Thyroid gland (tissue), 4 donors: ENCODE data around the gene AMER2. TPM values are rescaled to one million over a fixed set of nuclear protein-coding genes. Genes with fewer than 3 reads are reported as not detected.

ENCODE experiments used
- DNase-seq, 2 donors: peaks; one replicate each; pipeline ENCODE4 v3.0.0-alpha.2; 2019
- H3K27ac ChIP-seq, 3 donors: fragments of 200-600 bp; sonication (generic); 1 replicate in 2 of 3; 2 replicates in 1 of 3; pipeline ENCODE4 v1.5.1; 2016 to 2019; ENCODE audit warnings: mild to moderate bottlenecking in 1 of 3, moderate library complexity in 1 of 3
- H3K27me3 ChIP-seq: fragments of 200-600 bp; sonication (generic); one replicate; pipeline ENCODE4 v1.5.1; 2019
- H3K36me3 ChIP-seq, 2 donors: fragments of 200-600 bp; sonication (generic); one replicate each; pipeline ENCODE4 v1.5.1; 2016 to 2019
- H3K4me1 ChIP-seq, 2 donors: fragments of 200-600 bp; sonication (generic); one replicate each; pipeline ENCODE4 v1.5.1; 2017 to 2019
- H3K4me3 ChIP-seq, 3 donors: fragments of 200-600 bp; sonication (generic); replicated peaks in 1 of 3; 1 replicate in 2 of 3; 2 replicates in 1 of 3; pipeline ENCODE4 v1.5.1; 2016; ENCODE audit warnings: mild to moderate bottlenecking in 1 of 3
- H3K9me3 ChIP-seq: fragments of 200-600 bp; sonication (generic); one replicate; pipeline ENCODE4 v1.5.1; 2017
- CTCF ChIP-seq, 6 experiments: fragments of 200-600 bp in 3 of 6; fragments of 450-650 bp in 3 of 6; sonication (generic) in 3 of 6; IDR thresholded peaks; one replicate each; pipeline ENCODE4 v1.5.1; 2016 to 2019; ENCODE audit warnings: antibody characterized with exemption in 6 of 6, mild to moderate bottlenecking in 2 of 6, inconsistent platforms in 1 of 6, moderate library complexity in 1 of 6
- POLR2A ChIP-seq, 2 donors: fragments of 450-650 bp; IDR thresholded peaks; one replicate each; pipeline ENCODE4 v1.6.1; 2017; ENCODE audit warnings: antibody characterized with exemption in 2 of 2, mild to moderate bottlenecking in 2 of 2, moderate library complexity in 1 of 2
- WGBS, 2 donors: methylation state at CpG; one replicate each; pipeline ENCODE4 v1.1.5; 2017; 5-methylcytosine and 5-hydroxymethylcytosine counted together
- intact Hi-C: fragments of 100-400 bp; cut with DNase I; formaldehyde crosslinking; loops from one replicate; pipeline ENCODE4 v1.15.1; 2023
- total RNA-seq, 4 donors: library from RNA; depleted of rRNA; stranded (reverse); fragments of >200 nt; gene quantifications; one replicate each; pipeline ENCODE4 v1.2.3, GENCODE V29; 2016

The AMER2 gene
- total RNA-seq, 4 donors from 2014 or later: under 0.01 TPM; not detected in 2

- intact Hi-C loops: no loop called here
- H3K4me1 ChIP-seq: no peaks in the 10 kb centered on the region
- DNase-seq: no peak
- no peaks in the 10 kb centered on the region for H3K9me3 ChIP-seq
- H3K27me3 ChIP-seq: no peaks in the 10 kb centered on the region
- TF ChIP-seq CTCF (IDR thresholded peaks at IDR 0.05) (no peak), POLR2A (IDR thresholded peaks at IDR 0.05) (no peak)
- no peak overlapping the region for H3K4me3 ChIP-seq
- 58 to 62% methylated on average over 2 of the region's 2 CpGs for whole genome bisulfite sequencing, 2 donors
- H3K27ac ChIP-seq: no peak overlapping the region
- no peaks in the 10 kb centered on the region for H3K36me3 ChIP-seq
Observed at GRCh38 chr13:25153736-25154135, 18.4 kb downstream of the AMER2 start.

GRCh38 chr13:25151626-25152195, 20.4 kb downstream of the AMER2 start:
- Histone ChIP-seq H3K4me1 (no peaks in the 10 kb centered on the region), H3K9me3 (no peaks in the 10 kb centered on the region), H3K27me3 (no peaks in the 10 kb centered on the region), H3K36me3 (no peaks in the 10 kb centered on the region), H3K27ac (no peak overlapping the region), H3K4me3 (no peak overlapping the region)
- no peak for DNase-seq
- no peak for TF ChIP-seq CTCF (IDR thresholded peaks at IDR 0.05)
- no peak for TF ChIP-seq POLR2A (IDR thresholded peaks at IDR 0.05)
- 65 to 66% methylated on average over 5 of the region's 5 CpGs for whole genome bisulfite sequencing, 2 donors
- intact Hi-C loops: no loop called here

DNA sequence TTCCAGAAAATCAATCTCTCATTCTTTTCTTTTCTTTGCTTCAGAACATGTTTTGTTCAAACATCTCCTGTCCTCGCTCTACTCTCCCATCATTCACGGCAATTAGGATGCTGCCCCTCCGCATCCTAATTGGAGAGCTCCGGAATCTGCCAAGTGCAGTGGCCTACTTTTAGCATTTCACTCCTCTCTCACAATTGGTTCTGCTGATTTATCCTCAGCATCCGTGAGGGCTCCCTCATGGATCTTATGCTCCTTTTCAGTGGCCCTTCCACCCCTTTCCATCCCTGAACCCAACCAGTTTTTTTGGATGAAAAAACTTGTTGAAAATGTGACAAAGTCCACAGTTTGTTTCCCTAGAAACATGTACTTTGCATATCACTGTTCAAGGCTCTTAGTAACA, 22.4 kb downstream of the AMER2 start:
- intact Hi-C loops: no loop called here
- no peak overlapping the region for H3K27ac ChIP-seq
- WGBS, 2 donors: 79 to 85% methylated on average over 5 of the region's 5 CpGs
- DNase-seq: no peak
- no peaks in the 10 kb centered on the region for H3K36me3 ChIP-seq
- no peaks in the 10 kb centered on the region for H3K9me3 ChIP-seq
- H3K4me3 ChIP-seq: no peak overlapping the region
- H3K4me1 ChIP-seq: no peaks in the 10 kb centered on the region
- TF ChIP-seq CTCF (IDR thresholded peaks at IDR 0.05): no peak
- no peak for TF ChIP-seq POLR2A (IDR thresholded peaks at IDR 0.05)
- no peaks in the 10 kb centered on the region for H3K27me3 ChIP-seq

DNA sequence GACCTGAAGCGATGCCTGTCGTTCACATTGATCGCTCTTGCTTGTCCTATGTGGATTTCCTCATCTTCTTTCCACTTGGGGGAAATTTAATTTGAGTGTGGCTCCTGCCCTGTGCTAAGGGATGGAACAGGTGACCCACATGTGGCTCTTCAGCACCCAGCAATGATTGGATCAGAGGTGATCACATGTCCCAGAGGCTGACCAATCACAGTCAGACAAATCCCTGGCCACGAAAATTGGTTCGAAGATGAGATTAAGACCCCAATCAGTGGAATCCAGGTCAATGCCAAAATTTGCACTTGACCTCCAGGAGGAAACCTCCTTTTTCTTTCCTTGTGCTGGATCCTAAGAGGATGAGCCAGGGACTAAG, 23.7 kb downstream of the AMER2 start:
- Histone ChIP-seq H3K4me1 (no peaks in the 10 kb centered on the region), H3K36me3 (no peaks in the 10 kb centered on the region), H3K27ac (no peak overlapping the region), H3K27me3 (no peaks in the 10 kb centered on the region), H3K9me3 (no peaks in the 10 kb centered on the region), H3K4me3 (no peak overlapping the region)
- intact Hi-C loops: no loop called here
- DNase-seq: no peak
- WGBS, 2 donors: 81 to 84% methylated on average over 5 of the region's 5 CpGs
- TF ChIP-seq CTCF (IDR thresholded peaks at IDR 0.05): no peak
- no peak for TF ChIP-seq POLR2A (IDR thresholded peaks at IDR 0.05)

DNA sequence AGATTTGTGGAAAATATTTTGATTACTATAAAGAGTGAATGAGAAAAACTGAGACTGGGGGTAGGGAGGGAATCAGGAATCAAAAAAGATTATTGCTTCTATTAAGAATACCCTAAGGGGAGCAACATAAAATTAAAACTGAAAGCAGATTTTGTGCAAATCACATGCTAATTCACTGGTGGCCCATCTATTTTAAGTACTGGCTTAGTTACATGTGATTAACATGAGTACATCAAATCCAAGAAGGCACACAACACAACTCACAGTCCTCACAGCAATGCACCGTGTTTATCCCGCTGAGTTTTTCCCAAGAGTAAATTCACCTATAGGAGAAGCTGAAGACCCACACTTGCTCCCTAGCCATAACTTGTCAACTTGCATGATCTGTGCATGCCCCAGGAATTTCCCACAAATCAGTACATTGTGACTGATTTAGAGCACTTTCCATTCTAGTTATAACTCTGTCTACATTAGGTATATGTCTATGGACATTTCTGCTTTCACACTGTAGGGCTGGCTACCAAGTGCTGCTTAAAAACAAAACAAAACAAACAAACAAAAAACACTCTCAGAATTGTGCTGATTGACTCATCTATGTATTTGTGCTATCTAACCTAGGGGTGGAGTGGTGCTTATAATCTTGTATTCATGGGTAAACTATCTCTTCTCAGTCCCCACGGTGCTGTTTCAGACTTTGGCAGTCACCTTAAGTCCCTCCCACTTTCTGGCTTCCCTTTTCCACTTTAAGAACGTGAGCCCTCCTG, 24.3 kb downstream of the AMER2 start:
- no peak overlapping the region for H3K27ac ChIP-seq
- intact Hi-C loops: no loop called here
- 65 to 73% methylated on average over 4 of the region's 4 CpGs for WGBS, 2 donors
- no peaks in the 10 kb centered on the region for H3K9me3 ChIP-seq
- DNase-seq: no peak
- no peaks in the 10 kb centered on the region for H3K36me3 ChIP-seq
- H3K4me3 ChIP-seq: no peak overlapping the region
- no peaks in the 10 kb centered on the region for H3K4me1 ChIP-seq
- H3K27me3 ChIP-seq: no peaks in the 10 kb centered on the region
- TF ChIP-seq CTCF (IDR thresholded peaks at IDR 0.05) (no peak), POLR2A (IDR thresholded peaks at IDR 0.05) (no peak)
